B cell (primary cell): ENCODE results near the gene WDR27. TPM values are rescaled to one million over a fixed set of nuclear protein-coding genes. Genes with fewer than 3 reads are reported as not detected.
A peak's percentile ranks its signal among the peaks of the same experiment; 100 is the strongest.

Source experiments
- ATAC-seq: fragments of 200-7000 bp; cut with Tn5 transposase; one replicate; pipeline ENCODE4 v1.10.0; 2021; ENCODE audit warnings: low read depth, mild to moderate bottlenecking, moderate number of reproducible peaks, moderate library complexity
- CTCF ChIA-PET: fragments of 350-600 bp; sonication (Branson Sonifier 250); formaldehyde crosslinking; loops from one replicate; lab custom pipeline; 2021; ENCODE audit warnings: antibody characterized with exemption, inconsistent platforms; lab: Charles Lee
- POLR2A ChIA-PET: fragments of 350-600 bp; sonication (Branson Sonifier 250); formaldehyde crosslinking; loops from one replicate; lab custom pipeline; 2021; ENCODE audit warnings: antibody characterized with exemption; lab: Charles Lee
- DNase-seq: peaks from one replicate; pipeline ENCODE4 v3.0.0; 2013
- H2AFZ ChIP-seq: 2 replicates; pipeline ENCODE4 v1.6.1; 2012; ENCODE audit warnings: mild to moderate bottlenecking, low read depth, low read length; ENCODE audit not compliant: insufficient read depth, poor library complexity, severe bottlenecking
- H3K27ac ChIP-seq, 2 donors: 1 replicate in 1 of 2; 2 replicates in 1 of 2; pipeline ENCODE4 v1.5.1; 2012 to 2013; ENCODE audit warnings: low read length in 2 of 2, mild to moderate bottlenecking in 2 of 2, moderate library complexity in 1 of 2
- H3K27me3 ChIP-seq, 4 experiments: fragments of 200-600 bp in 1 of 4; sonication (generic) in 1 of 4; replicated peaks in 1 of 4; 1 replicate in 2 of 4; 2 replicates in 2 of 4; pipeline versions ENCODE4 v1.6.1 to v1.7.0; 2013 to 2016; ENCODE audit warnings: low read length in 3 of 4, mild to moderate bottlenecking in 2 of 4, mixed read lengths in 1 of 4, moderate library complexity in 1 of 4; ENCODE audit not compliant: insufficient read depth in 4 of 4, control insufficient read depth in 3 of 4; ENCODE audit errors: control extremely low read depth in 1 of 4
- H3K36me3 ChIP-seq, 2 experiments: replicated peaks in 1 of 2; 1 replicate in 1 of 2; 2 replicates in 1 of 2; pipeline versions ENCODE4 v1.6.1 to v1.7.1; 2013; ENCODE audit warnings: low read length in 1 of 2; ENCODE audit not compliant: insufficient read depth in 2 of 2, control insufficient read depth in 1 of 2; ENCODE audit errors: control extremely low read depth in 1 of 2, extremely low read depth in 1 of 2
- H3K4me1 ChIP-seq, 2 donors: fragments of 200-600 bp in 1 of 2; sonication (generic) in 1 of 2; 1 replicate in 1 of 2; 2 replicates in 1 of 2; pipeline versions ENCODE4 v1.5.1 to v1.6.1; 2013 to 2017; ENCODE audit warnings: low read length in 2 of 2; ENCODE audit not compliant: control insufficient read depth in 2 of 2, insufficient read depth in 2 of 2
- H3K4me2 ChIP-seq: replicated peaks from 2 replicates; pipeline ENCODE3; 2012; ENCODE audit warnings: mild to moderate bottlenecking, low read depth, low read length; ENCODE audit not compliant: poor library complexity, severe bottlenecking
- H3K4me3 ChIP-seq, 5 experiments: fragments of 200-600 bp in 1 of 5; sonication (generic) in 1 of 5; 1 replicate in 3 of 5; 2 replicates in 2 of 5; pipeline versions ENCODE4 v1.5.1 to v1.7.0; 2011 to 2016; ENCODE audit warnings: low read length in 4 of 5, mild to moderate bottlenecking in 4 of 5, low read depth in 2 of 5, control low read depth in 1 of 5, moderate library complexity in 1 of 5; ENCODE audit not compliant: insufficient read depth in 1 of 5; ENCODE audit errors: control extremely low read depth in 1 of 5, extremely low read depth in 1 of 5
- H3K79me2 ChIP-seq: fragments of 200-600 bp; sonication (generic); one replicate; pipeline ENCODE4 v1.6.0; 2016; ENCODE audit warnings: low read length; ENCODE audit not compliant: control insufficient read depth, insufficient read depth
- H3K9ac ChIP-seq: fragments of 200-600 bp; sonication (generic); 2 replicates; pipeline ENCODE4 v1.6.1; 2017; ENCODE audit warnings: mild to moderate bottlenecking, low read length, moderate library complexity
- H3K9me3 ChIP-seq, 3 donors: one replicate each; pipeline versions ENCODE4 v1.6.1 to v1.7.1; 2013; ENCODE audit warnings: low read length in 2 of 3; ENCODE audit not compliant: control insufficient read depth in 2 of 3, insufficient read depth in 1 of 3; ENCODE audit errors: control extremely low read depth in 1 of 3
- H4K20me1 ChIP-seq: 2 replicates; pipeline ENCODE4 v1.6.0; 2012; ENCODE audit warnings: mild to moderate bottlenecking, low read length; ENCODE audit not compliant: insufficient read depth, control insufficient read depth, poor library complexity, severe bottlenecking
- H3K27ac Mint-ChIP-seq: one replicate; pipeline ENCODE4 v1.8.0; 2021; ENCODE audit warnings: mixed read lengths
- H3K27me3 Mint-ChIP-seq: one replicate; pipeline ENCODE4 v1.8.0; 2021; ENCODE audit warnings: mixed read lengths
- H3K4me1 Mint-ChIP-seq: one replicate; pipeline ENCODE4 v1.8.0; 2021; ENCODE audit warnings: mixed read lengths
- H3K4me3 Mint-ChIP-seq: one replicate; pipeline ENCODE4 v1.8.0; 2021; ENCODE audit warnings: mixed read lengths
- H3K9me3 Mint-ChIP-seq: one replicate; pipeline ENCODE4 v1.8.0; 2022; ENCODE audit warnings: mixed read lengths; ENCODE audit not compliant: insufficient read depth
- CTCF ChIP-seq: fragments of 200-600 bp; IDR thresholded peaks from one replicate; pipeline ENCODE4 v1.8.0; 2022; ENCODE audit warnings: antibody characterized with exemption, mild to moderate bottlenecking
- EZH2 ChIP-seq: IDR thresholded peaks from 2 replicates; pipeline ENCODE4 v1.6.1; 2012; ENCODE audit warnings: borderline replicate concordance, low read depth, mild to moderate bottlenecking, moderate library complexity, low read length; ENCODE audit not compliant: insufficient read depth, poor library complexity, severe bottlenecking
- WGBS: methylation state at CpG from one replicate; pipeline ENCODE4 v1.1.5; 2013; ENCODE audit warnings: missing lambda C conversion rate; ENCODE audit not compliant: insufficient coverage; 5-methylcytosine and 5-hydroxymethylcytosine counted together
- intact Hi-C: fragments of 100-400 bp; cut with micrococcal nuclease; formaldehyde crosslinking; loops from one replicate; pipeline ENCODE4 v1.10.0; 2022
- polyA plus RNA-seq: library from polyadenylated mRNA; depleted of rRNA; stranded (reverse); fragments of >200 nt; gene quantifications from 2 replicates; pipeline ENCODE4 v1.2.3, GENCODE V29; 2012
- total RNA-seq, 2 donors: library from RNA; stranded (reverse); fragments of 120-200 nt in 1 of 2; gene quantifications; 1 replicate in 1 of 2; 2 replicates in 1 of 2; pipeline versions ENCODE4 v1.2.3 to v1.2.4, GENCODE V29; 2013 to 2022

WDR27 gene
- total and polyA plus RNA-seq, 2 donors (not counting 1 experiment from before 2014, with no cell fraction given): 64.3 to 86.3 TPM

DNA sequence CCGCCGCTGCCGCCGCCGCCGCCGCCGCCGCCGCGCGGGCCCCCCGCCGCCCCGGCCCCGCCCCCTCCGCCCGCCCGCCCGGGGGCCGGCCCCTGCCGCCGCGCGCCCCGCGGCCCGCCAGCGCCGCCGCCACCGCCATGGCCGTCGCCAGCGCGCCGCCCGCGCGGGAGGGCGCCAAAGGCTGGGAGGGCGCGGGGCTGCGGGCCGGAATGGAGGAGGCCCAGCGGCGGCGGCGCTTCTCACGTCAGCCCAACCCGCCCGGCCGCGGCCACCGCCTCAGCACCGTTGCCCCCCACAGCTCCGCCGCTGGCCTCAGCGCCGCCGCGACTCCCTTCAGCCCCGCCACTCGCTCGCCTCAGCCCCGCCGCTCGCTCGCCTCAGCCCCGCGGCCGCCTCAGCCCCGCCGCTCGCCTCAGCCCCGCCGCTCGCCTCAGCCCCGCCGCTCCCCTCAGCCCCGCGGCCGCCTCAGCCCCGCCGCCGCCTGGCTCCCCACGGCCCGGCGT, 22.2 kb upstream of the WDR27 start:
- H3K27ac ChIP-seq: no peak overlapping the region
- no peaks in the 10 kb centered on the region for H4K20me1 ChIP-seq
- peak overlapping the region; percentile 89 for H3K27ac Mint-ChIP-seq
- H3K9me3 Mint-ChIP-seq: no peaks in the 10 kb centered on the region
- no peak for TF ChIP-seq CTCF
- TF ChIP-seq EZH2: no peak
- 0% methylated on average over 86 of the region's 89 CpGs for WGBS
- H3K79me2 ChIP-seq: peaks cover 28% of the 10 kb centered on the region
- H2AFZ ChIP-seq: peak overlapping the region; percentile 49
- H3K4me1 Mint-ChIP-seq: peaks cover 31% of the 10 kb centered on the region
- H3K36me3 ChIP-seq: no peaks in the 10 kb centered on the region
- ChIA-PET CTCF (interaction anchor here (1.3 to 1.6 kb wide), 2 partner anchors 22 to 26 kb away, joined by 3 to 6 read pairs; partner anchors contain the start of genes C6orf120 and WDR27), POLR2A (interaction anchor here (0.6 to 3.1 kb wide), 3 partner anchors 22 to 828 kb away, joined by 3 to 28 read pairs (median 5); partner anchors contain the start of genes C6orf120, DLL1 and WDR27)
- peaks cover 17 to 18% of the 10 kb centered on the region in 2 donors for H3K4me1 ChIP-seq
- H3K9ac ChIP-seq: peak overlapping the region; percentile 36
- no peaks in the 10 kb centered on the region for H3K27me3 Mint-ChIP-seq
- H3K4me3 ChIP-seq: peak overlapping the region in 3 of 5 experiments; percentile 36 to 49 (median 44)
- H3K27me3 ChIP-seq: no peaks in the 10 kb centered on the region
- no peaks in the 10 kb centered on the region for H3K9me3 ChIP-seq
- ATAC-seq: peak; percentile 57
- intact Hi-C loops: loop anchor here (1.0 to 10.0 kb wide), 4 partner anchors 22 to 571 kb away; partner anchors contain the start of genes C6orf120, DLL1, DYNLT2 and ERMARD
- H3K4me3 Mint-ChIP-seq: peak overlapping the region; percentile 77
- peak overlapping the region; percentile 87 for H3K4me2 ChIP-seq
- peak; percentile 81 for DNase-seq
